HCT116 (cell line): Measurements from ENCODE around the gene CASR. TPM values are rescaled to one million over a fixed set of nuclear protein-coding genes. Genes with fewer than 3 reads are reported as not detected.

ENCODE experiments used
- ATAC-seq: fragments of 200-7000 bp; cut with Tn5 transposase; 2 replicates; pipeline ENCODE4 v1.9.1; 2020; ENCODE audit warnings: mild to moderate bottlenecking, moderate library complexity
- Bru-seq: library from RNA; stranded (reverse); fragments of 400-500 nt; gene quantifications from one replicate; lab custom pipeline; 2021; lab: Mats Ljungman, UMichigan
- BruChase-seq, 2 experiments: library from RNA; stranded (reverse); fragments of 400-500 nt; gene quantifications; one replicate each; lab custom pipeline; 2021; lab: Mats Ljungman, UMichigan
- BruUV-seq: library from RNA; stranded (reverse); fragments of 400-500 nt; replicated peaks from 2 replicates; lab custom pipeline; 2021; lab: Mats Ljungman, UMichigan
- CTCF ChIA-PET: fragments of 300-600 bp; sonication (Branson Sonifier 250); formaldehyde crosslinking; loops from one replicate; lab custom pipeline; 2021; ENCODE audit warnings: antibody characterized with exemption; lab: Charles Lee
- POLR2A ChIA-PET: fragments of 300-600, 350-600 bp; sonication (Branson Sonifier 250); formaldehyde crosslinking; loops from one replicate; lab custom pipeline; 2021; ENCODE audit warnings: antibody characterized with exemption; lab: Charles Lee
- RAD21 ChIA-PET, 2 experiments: fragments of 300-600 bp; sonication (Branson Sonifier 250); formaldehyde crosslinking; loops; one replicate each; lab custom pipeline; 2023; ENCODE audit warnings: low total read pairs in 2 of 2; ENCODE audit not compliant: uncharacterized antibody in 2 of 2, unreplicated experiment in 2 of 2, low non-redundant PET in 1 of 2; lab: Charles Lee
- DNase-seq: peaks from one replicate; pipeline ENCODE4 v3.0.0-alpha.2; 2010; ENCODE audit warnings: low read depth, low spot score
- H2AFZ ChIP-seq: fragments of 200-600 bp; shearing (Covaris generic), sonication (generic); 2 replicates; pipeline ENCODE4 v1.6.1; 2017; ENCODE audit warnings: low read depth, mixed run types, mixed read lengths, antibody characterized with exemption, low read length; ENCODE audit not compliant: poor library complexity, severe bottlenecking
- H3K27ac ChIP-seq: 2 replicates; pipeline ENCODE4 v1.5.1; 2012; ENCODE audit warnings: low read depth, low read length
- H3K27me3 ChIP-seq: fragments of 200-600 bp; sonication (generic); 2 replicates; pipeline ENCODE4 v1.6.1; 2016; ENCODE audit warnings: mixed run types, low read length, mixed read lengths; ENCODE audit not compliant: insufficient read depth
- H3K36me3 ChIP-seq, 2 experiments: fragments of 200-500 bp in 1 of 2; fragments of 200-600 bp in 1 of 2; sonication (Bioruptor generic) in 1 of 2; sonication (generic) in 1 of 2; 2 replicates each; pipeline versions ENCODE4 v1.5.1 to v1.6.1; 2014 to 2016; ENCODE audit warnings: low read length in 2 of 2, inconsistent platforms in 1 of 2, mixed read lengths in 1 of 2, mixed run types in 1 of 2; ENCODE audit not compliant: insufficient read depth in 2 of 2, control insufficient read depth in 1 of 2
- H3K4me1 ChIP-seq, 2 experiments: fragments of 200-600 bp in 1 of 2; sonication (generic) in 1 of 2; 2 replicates each; pipeline versions ENCODE4 v1.5.1 to v1.6.1; 2012 to 2017; ENCODE audit warnings: low read length in 2 of 2, inconsistent platforms in 1 of 2, mild to moderate bottlenecking in 1 of 2, mixed read lengths in 1 of 2, mixed run types in 1 of 2, moderate library complexity in 1 of 2; ENCODE audit not compliant: insufficient read depth in 2 of 2, control insufficient read depth in 1 of 2
- H3K4me2 ChIP-seq: fragments of 200-600 bp; sonication (generic); 2 replicates; pipeline ENCODE4 v1.6.1; 2017; ENCODE audit warnings: mixed run types, low read length, mixed read lengths
- H3K4me3 ChIP-seq, 2 experiments: fragments of 200-600 bp in 1 of 2; sonication (generic) in 1 of 2; replicated peaks in 1 of 2; 2 replicates each; pipeline ENCODE4 v1.5.1; 2011 to 2016; ENCODE audit warnings: low read length in 2 of 2, control low read depth in 1 of 2, low read depth in 1 of 2, mild to moderate bottlenecking in 1 of 2, mixed read lengths in 1 of 2, mixed run types in 1 of 2
- H3K79me2 ChIP-seq: fragments of 200-600 bp; sonication (generic); 2 replicates; pipeline ENCODE4 v1.6.1; 2017; ENCODE audit warnings: mild to moderate bottlenecking, mixed run types, low read length, moderate library complexity, mixed read lengths; ENCODE audit not compliant: insufficient read depth
- H3K9ac ChIP-seq: fragments of 200-600 bp; sonication (generic); 2 replicates; pipeline ENCODE4 v1.6.1; 2016; ENCODE audit warnings: low read length, mixed read lengths
- H3K9me2 ChIP-seq: fragments of 200-600 bp; sonication (generic), shearing (Covaris generic); 2 replicates; pipeline ENCODE4 v1.6.1; 2017; ENCODE audit warnings: mixed run types, mild to moderate bottlenecking, moderate library complexity; ENCODE audit not compliant: insufficient read depth
- H3K9me3 ChIP-seq, 2 experiments: fragments of 200-500 bp in 1 of 2; fragments of 200-600 bp in 1 of 2; sonication (Bioruptor generic) in 1 of 2; sonication (generic) in 1 of 2; 2 replicates each; pipeline ENCODE4 v1.6.1; 2014 to 2017; ENCODE audit warnings: low read length in 2 of 2, mixed read lengths in 2 of 2, inconsistent platforms in 1 of 2, low read depth in 1 of 2, mild to moderate bottlenecking in 1 of 2, mixed run types in 1 of 2, moderate library complexity in 1 of 2; ENCODE audit not compliant: control insufficient read depth in 1 of 2, insufficient read depth in 1 of 2
- H4K20me1 ChIP-seq: fragments of 200-600 bp; sonication (generic), shearing (Covaris generic); 2 replicates; pipeline ENCODE4 v1.6.1; 2017; ENCODE audit warnings: mixed run types, mild to moderate bottlenecking, moderate library complexity; ENCODE audit not compliant: insufficient read depth
- CBX3 ChIP-seq: IDR thresholded peaks from 2 replicates; pipeline ENCODE4 v1.6.1; 2012; ENCODE audit warnings: low read depth
- EGR1 ChIP-seq: IDR thresholded peaks from 2 replicates; pipeline ENCODE4 v1.6.1; 2012; ENCODE audit warnings: low read depth
- ELF1 ChIP-seq: IDR thresholded peaks from 2 replicates; pipeline ENCODE4 v1.6.1; 2012; ENCODE audit warnings: low read depth, borderline replicate concordance
- EZH2 ChIP-seq: fragments of 200-600 bp; sonication (generic); IDR thresholded peaks from 2 replicates; pipeline ENCODE4 v1.6.1; 2017; ENCODE audit warnings: antibody characterized with exemption, mixed run types
- EZH2phosphoT487 ChIP-seq: fragments of 200-600 bp; IDR thresholded peaks from 2 replicates; pipeline ENCODE4 v1.6.1; 2018; ENCODE audit warnings: antibody characterized with exemption, borderline replicate concordance
- JUND ChIP-seq: IDR thresholded peaks from 2 replicates; pipeline ENCODE4 v1.6.1; 2012
- POLR2A ChIP-seq: IDR thresholded peaks from 2 replicates; pipeline ENCODE4 v1.7.0; 2011; ENCODE audit warnings: borderline replicate concordance; ENCODE audit not compliant: insufficient read depth, insufficient read length; ENCODE audit errors: extremely low read depth
- POLR2AphosphoS5 ChIP-seq: IDR thresholded peaks from 2 replicates; pipeline ENCODE4 v1.6.1; 2011; ENCODE audit warnings: mild to moderate bottlenecking, low read depth, low read length, moderate library complexity
- RAD21 ChIP-seq: IDR thresholded peaks from 2 replicates; pipeline ENCODE4 v1.6.1; 2012; ENCODE audit warnings: low read depth, mild to moderate bottlenecking
- SP1 ChIP-seq: IDR thresholded peaks from 2 replicates; pipeline ENCODE4 v1.6.1; 2012; ENCODE audit warnings: low read depth
- SRF ChIP-seq: IDR thresholded peaks from 2 replicates; pipeline ENCODE4 v1.6.1; 2012; ENCODE audit warnings: low read depth
- TCF7L2 ChIP-seq: IDR thresholded peaks from 2 replicates; pipeline ENCODE4 v1.7.0; 2011; ENCODE audit warnings: borderline replicate concordance, inconsistent platforms; ENCODE audit not compliant: insufficient read depth, insufficient read length; ENCODE audit errors: extremely low read depth
- YY1 ChIP-seq: IDR thresholded peaks from 2 replicates; pipeline ENCODE4 v1.6.1; 2011; ENCODE audit warnings: low read length, low read depth, moderate library complexity, mild to moderate bottlenecking; ENCODE audit not compliant: insufficient replicate concordance; ENCODE audit errors: extremely low read depth
- ZFX ChIP-seq: fragments of 450-650 bp; IDR thresholded peaks from 2 replicates; pipeline ENCODE4 v1.6.1; 2017
- intact Hi-C: fragments of 100-400 bp; cut with micrococcal nuclease; formaldehyde crosslinking; loops from 2 replicates; pipeline ENCODE4 v1.10.0; 2022
- long read RNA-seq: library from polyadenylated mRNA; unstranded; transcript quantifications from one replicate; pipeline ENCODE4 v2.0.0, GENCODE V29; 2021; ENCODE audit not compliant: unreplicated experiment
- polyA plus RNA-seq: library from polyadenylated mRNA; unstranded; fragments of >200 nt; gene quantifications from 2 replicates; pipeline ENCODE4 v1.2.1, GENCODE V29; 2012; ENCODE audit warnings: missing spikeins
- total RNA-seq: library from RNA; stranded (reverse); gene quantifications from one replicate; pipeline ENCODE4 v1.2.1, GENCODE V29; 2021; ENCODE audit not compliant: unreplicated experiment
- TF ChIP-seq, protein P1 (sequence below): IDR thresholded peaks from 2 replicates; pipeline ENCODE4 v1.6.1; 2012
- TF ChIP-seq, protein P2 (sequence below), 3 experiments: fragments of 200-600 bp in 1 of 3; sonication (generic) in 1 of 3; IDR thresholded peaks in 2 of 3; conservative IDR thresholded peaks in 1 of 3; 2 replicates each; pipeline ENCODE4 v1.5.1; 2012 to 2017; ENCODE audit warnings: low read depth in 2 of 3, low read length in 2 of 3, antibody characterized with exemption in 1 of 3, borderline replicate concordance in 1 of 3, control low read depth in 1 of 3, mild to moderate bottlenecking in 1 of 3, mixed read lengths in 1 of 3, mixed run types in 1 of 3, moderate library complexity in 1 of 3; ENCODE audit not compliant: insufficient read depth in 1 of 3
- TF ChIP-seq, protein P3 (sequence below): IDR thresholded peaks from 2 replicates; pipeline ENCODE4 v1.6.1; 2012

The CASR gene, protein sequence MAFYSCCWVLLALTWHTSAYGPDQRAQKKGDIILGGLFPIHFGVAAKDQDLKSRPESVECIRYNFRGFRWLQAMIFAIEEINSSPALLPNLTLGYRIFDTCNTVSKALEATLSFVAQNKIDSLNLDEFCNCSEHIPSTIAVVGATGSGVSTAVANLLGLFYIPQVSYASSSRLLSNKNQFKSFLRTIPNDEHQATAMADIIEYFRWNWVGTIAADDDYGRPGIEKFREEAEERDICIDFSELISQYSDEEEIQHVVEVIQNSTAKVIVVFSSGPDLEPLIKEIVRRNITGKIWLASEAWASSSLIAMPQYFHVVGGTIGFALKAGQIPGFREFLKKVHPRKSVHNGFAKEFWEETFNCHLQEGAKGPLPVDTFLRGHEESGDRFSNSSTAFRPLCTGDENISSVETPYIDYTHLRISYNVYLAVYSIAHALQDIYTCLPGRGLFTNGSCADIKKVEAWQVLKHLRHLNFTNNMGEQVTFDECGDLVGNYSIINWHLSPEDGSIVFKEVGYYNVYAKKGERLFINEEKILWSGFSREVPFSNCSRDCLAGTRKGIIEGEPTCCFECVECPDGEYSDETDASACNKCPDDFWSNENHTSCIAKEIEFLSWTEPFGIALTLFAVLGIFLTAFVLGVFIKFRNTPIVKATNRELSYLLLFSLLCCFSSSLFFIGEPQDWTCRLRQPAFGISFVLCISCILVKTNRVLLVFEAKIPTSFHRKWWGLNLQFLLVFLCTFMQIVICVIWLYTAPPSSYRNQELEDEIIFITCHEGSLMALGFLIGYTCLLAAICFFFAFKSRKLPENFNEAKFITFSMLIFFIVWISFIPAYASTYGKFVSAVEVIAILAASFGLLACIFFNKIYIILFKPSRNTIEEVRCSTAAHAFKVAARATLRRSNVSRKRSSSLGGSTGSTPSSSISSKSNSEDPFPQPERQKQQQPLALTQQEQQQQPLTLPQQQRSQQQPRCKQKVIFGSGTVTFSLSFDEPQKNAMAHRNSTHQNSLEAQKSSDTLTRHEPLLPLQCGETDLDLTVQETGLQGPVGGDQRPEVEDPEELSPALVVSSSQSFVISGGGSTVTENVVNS
- not detected for total RNA-seq
- not detected in 2 replicates for polyA plus RNA-seq
- Bru-seq, nascent RNA = not detected
- not detected for BruChase-seq, experiment 1, labeled RNA remaining after a 6-hour chase
- BruChase-seq, experiment 2, labeled RNA remaining after a 2-hour chase = not detected
- long read RNA-seq = 0 reads

DNA sequence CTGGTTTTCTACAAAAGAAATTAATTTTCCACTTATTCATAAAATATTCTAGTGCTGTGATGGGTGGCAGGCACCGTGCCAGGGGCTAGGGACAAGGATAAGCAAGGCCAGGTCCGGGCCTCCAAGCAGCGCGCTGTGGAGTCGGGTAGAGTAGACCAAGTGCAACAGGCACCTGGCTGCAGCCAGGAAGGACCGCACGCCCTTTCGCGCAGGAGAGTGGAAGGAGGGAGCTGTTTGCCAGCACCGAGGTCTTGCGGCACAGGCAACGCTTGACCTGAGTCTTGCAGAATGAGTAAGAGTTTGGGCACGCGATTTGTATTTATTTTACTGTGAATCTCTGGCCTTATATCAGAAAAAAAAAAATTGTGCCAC lies at the start of gene CASR:
Gene CASR, plus strand, starts transcription at position 148 of the 372 bp plus-strand sequence. CDS start 70,522 bp downstream, outside the sequence.
- no peak within 1 kb of the TSS for H3K27ac ChIP-seq
- intact Hi-C loops = no loop called here
- no peak for TF ChIP-seq POLR2AphosphoS5
- TF ChIP-seq, protein P1, sequence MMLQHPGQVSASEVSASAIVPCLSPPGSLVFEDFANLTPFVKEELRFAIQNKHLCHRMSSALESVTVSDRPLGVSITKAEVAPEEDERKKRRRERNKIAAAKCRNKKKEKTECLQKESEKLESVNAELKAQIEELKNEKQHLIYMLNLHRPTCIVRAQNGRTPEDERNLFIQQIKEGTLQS = no peak
- no peak for TF ChIP-seq ZFX
- TF ChIP-seq, protein P2, sequence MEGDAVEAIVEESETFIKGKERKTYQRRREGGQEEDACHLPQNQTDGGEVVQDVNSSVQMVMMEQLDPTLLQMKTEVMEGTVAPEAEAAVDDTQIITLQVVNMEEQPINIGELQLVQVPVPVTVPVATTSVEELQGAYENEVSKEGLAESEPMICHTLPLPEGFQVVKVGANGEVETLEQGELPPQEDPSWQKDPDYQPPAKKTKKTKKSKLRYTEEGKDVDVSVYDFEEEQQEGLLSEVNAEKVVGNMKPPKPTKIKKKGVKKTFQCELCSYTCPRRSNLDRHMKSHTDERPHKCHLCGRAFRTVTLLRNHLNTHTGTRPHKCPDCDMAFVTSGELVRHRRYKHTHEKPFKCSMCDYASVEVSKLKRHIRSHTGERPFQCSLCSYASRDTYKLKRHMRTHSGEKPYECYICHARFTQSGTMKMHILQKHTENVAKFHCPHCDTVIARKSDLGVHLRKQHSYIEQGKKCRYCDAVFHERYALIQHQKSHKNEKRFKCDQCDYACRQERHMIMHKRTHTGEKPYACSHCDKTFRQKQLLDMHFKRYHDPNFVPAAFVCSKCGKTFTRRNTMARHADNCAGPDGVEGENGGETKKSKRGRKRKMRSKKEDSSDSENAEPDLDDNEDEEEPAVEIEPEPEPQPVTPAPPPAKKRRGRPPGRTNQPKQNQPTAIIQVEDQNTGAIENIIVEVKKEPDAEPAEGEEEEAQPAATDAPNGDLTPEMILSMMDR (IDR thresholded peaks at IDR 0.05 in 2 of 3, conservative IDR thresholded peaks at IDR 0.05 in 1 of 3; ENCODE audit: borderline replicate concordance in 1 of 3, insufficient read depth in 1 of 3, low read depth in 2 of 3, low read length in 2 of 3) = no peak
- TF ChIP-seq JUND = no peak
- TF ChIP-seq EZH2phosphoT487 = no peak
- no peak for TF ChIP-seq CBX3
- no peak for TF ChIP-seq TCF7L2
- no peak for TF ChIP-seq POLR2A
- TF ChIP-seq SRF = no peak
- TF ChIP-seq ELF1 = no peak
- TF ChIP-seq YY1 = no peak
- no peak for TF ChIP-seq EGR1
- TF ChIP-seq RAD21 = no peak
- TF ChIP-seq, protein P3, sequence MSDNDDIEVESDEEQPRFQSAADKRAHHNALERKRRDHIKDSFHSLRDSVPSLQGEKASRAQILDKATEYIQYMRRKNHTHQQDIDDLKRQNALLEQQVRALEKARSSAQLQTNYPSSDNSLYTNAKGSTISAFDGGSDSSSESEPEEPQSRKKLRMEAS = no peak
- TF ChIP-seq EZH2 = no peak
- no peak for TF ChIP-seq SP1
- TF ChIP-seq, all 23 proteins: peak for 0
- no peaks in the 10 kb centered on the region for H3K9me3 ChIP-seq
- DNase-seq (no peak), ATAC-seq (no peak)
- CTCF ChIA-PET = no interaction called here
- no peaks in the 10 kb centered on the region for H3K9me2 ChIP-seq
- RAD21 ChIA-PET = no interaction called here
- H3K4me2 ChIP-seq = no peak within 1 kb of the TSS
- peaks cover 12% of the 10 kb centered on the region for H3K27me3 ChIP-seq
- H3K36me3 ChIP-seq = no peaks in the 10 kb centered on the region
- no peak within 1 kb of the TSS for H3K4me3 ChIP-seq
- POLR2A ChIA-PET = no interaction called here
- H4K20me1 ChIP-seq = no peaks in the 10 kb centered on the region
- BruUV-seq = no TSS peak
- no peak within 1 kb of the TSS for H3K9ac ChIP-seq
- no peaks in the 10 kb centered on the region for H3K79me2 ChIP-seq
- H3K4me1 ChIP-seq = no peaks in the 10 kb centered on the region
- H2AFZ ChIP-seq = no peak within 1 kb of the TSS
